ENCODE measurements around the gene INHBB.
A peak's percentile ranks its signal among the peaks of the same experiment; 100 is the strongest.

Gene INHBB

GRCh38 chr2:120341977-120342376 lies 4.0 kb upstream of the INHBB start:
- no peak overlapping the region for H3K4ac ChIP-seq (ENCODE audit: low read depth in 1 of 2, low read length in 2 of 2)
- no peak overlapping the region for H3K18ac ChIP-seq (ENCODE audit: low read depth in 1 of 2, low read length in 2 of 2)
- WGBS: 89% methylated on average over 7 of the region's 7 CpGs

GRCh38 chr2:120342446-120342845 lies 3.5 kb upstream of the INHBB start:
- WGBS: 44% methylated on average over 7 of the region's 7 CpGs

More at GRCh38 chr2:120341977-120342376, 4.0 kb upstream of the INHBB start:
- no peak for DNase-seq
- no peak overlapping the region for H3K23ac ChIP-seq (ENCODE audit: low read length in 2 of 2)
- H3K27ac ChIP-seq (ENCODE audit: low read length, poor library complexity, severe bottlenecking): no peak overlapping the region
- H3K27me3 ChIP-seq (ENCODE audit: control insufficient read depth in 1 of 2, insufficient read depth in 1 of 2, low read length in 2 of 2): peaks cover 67% of the 10 kb centered on the region in 2 experiments
- no peak overlapping the region for H4K8ac ChIP-seq (ENCODE audit: low read length)
- no peak overlapping the region for H2BK120ac ChIP-seq (ENCODE audit: low read depth, low read length)
- no peak overlapping the region for H2AFZ ChIP-seq (ENCODE audit: low read depth, low read length)
- H3K36me3 ChIP-seq (ENCODE audit: control insufficient read depth in 1 of 2, insufficient read depth in 2 of 2, low read depth in 1 of 2, low read length in 2 of 2): no peaks in the 10 kb centered on the region
- H2BK12ac ChIP-seq (ENCODE audit: low read length in 2 of 2): no peak overlapping the region
- no peak overlapping the region for H2AK5ac ChIP-seq (ENCODE audit: low read length, severe bottlenecking)
- no peaks in the 10 kb centered on the region for H3K9me3 ChIP-seq (ENCODE audit: control insufficient read depth, low read length)
- peaks cover 36% of the 10 kb centered on the region for H3K4me1 ChIP-seq (ENCODE audit: control insufficient read depth, insufficient read depth, low read depth, low read length)
- no peaks in the 10 kb centered on the region for H3K79me1 ChIP-seq (replicated peaks; ENCODE audit: low read length, poor library complexity, severe bottlenecking)
- H4K91ac ChIP-seq (ENCODE audit: low read length): no peak overlapping the region
- no peak overlapping the region for H2BK15ac ChIP-seq (ENCODE audit: low read depth, poor library complexity, severe bottlenecking)
- no peak overlapping the region for H3K9ac ChIP-seq (ENCODE audit: low read length)
- H2BK5ac ChIP-seq (ENCODE audit: low read depth, low read length, poor library complexity, severe bottlenecking): no peak overlapping the region
- H3K14ac ChIP-seq (ENCODE audit: low read length in 2 of 2): no peak overlapping the region
- no peak overlapping the region for H3K4me2 ChIP-seq (ENCODE audit: low read length, poor library complexity, severe bottlenecking)
- H3K4me3 ChIP-seq (ENCODE audit: insufficient read depth in 1 of 2, low read depth in 1 of 2, low read length in 2 of 2): no peak overlapping the region

GRCh38 chr2:120343100-120343432 lies 2.9 kb upstream of the INHBB start:
- Histone ChIP-seq H3K4me2 (ENCODE audit: low read length, poor library complexity, severe bottlenecking) (peak overlapping the region; percentile 37), H2AK5ac (ENCODE audit: low read length, severe bottlenecking) (no peak overlapping the region), H3K27ac (ENCODE audit: low read length, poor library complexity, severe bottlenecking) (no peak overlapping the region), H3K27me3 (ENCODE audit: control insufficient read depth in 1 of 2, insufficient read depth in 1 of 2, low read length in 2 of 2) (peaks cover 74 to 75% of the 10 kb centered on the region in 2 experiments), H3K36me3 (ENCODE audit: control insufficient read depth in 1 of 2, insufficient read depth in 2 of 2, low read depth in 1 of 2, low read length in 2 of 2) (no peaks in the 10 kb centered on the region), H3K9me3 (ENCODE audit: control insufficient read depth, low read length) (no peaks in the 10 kb centered on the region), H2BK5ac (ENCODE audit: low read depth, low read length, poor library complexity, severe bottlenecking) (no peak overlapping the region), H3K23ac (ENCODE audit: low read length in 2 of 2) (no peak overlapping the region), H3K9ac (ENCODE audit: low read length) (no peak overlapping the region), H3K4ac (ENCODE audit: low read depth in 1 of 2, low read length in 2 of 2) (no peak overlapping the region), H3K4me1 (ENCODE audit: control insufficient read depth, insufficient read depth, low read depth, low read length) (peaks cover 41% of the 10 kb centered on the region), H3K18ac (ENCODE audit: low read depth in 1 of 2, low read length in 2 of 2) (no peak overlapping the region), H2BK15ac (ENCODE audit: low read depth, poor library complexity, severe bottlenecking) (no peak overlapping the region), H3K79me1 (replicated peaks; ENCODE audit: low read length, poor library complexity, severe bottlenecking) (no peaks in the 10 kb centered on the region), H2BK120ac (ENCODE audit: low read depth, low read length) (no peak overlapping the region), H3K4me3 (ENCODE audit: insufficient read depth in 1 of 2, low read depth in 1 of 2, low read length in 2 of 2) (no peak overlapping the region), H4K91ac (ENCODE audit: low read length) (no peak overlapping the region), H2AFZ (ENCODE audit: low read depth, low read length) (no peak overlapping the region), H3K14ac (ENCODE audit: low read length in 2 of 2) (no peak overlapping the region), H2BK12ac (ENCODE audit: low read length in 2 of 2) (no peak overlapping the region), H4K8ac (ENCODE audit: low read length) (no peak overlapping the region)
- 61% methylated on average over 5 of the region's 5 CpGs for WGBS
- no peak for DNase-seq

More at GRCh38 chr2:120342446-120342845, 3.5 kb upstream of the INHBB start:
- H3K36me3 ChIP-seq (ENCODE audit: control insufficient read depth in 1 of 2, insufficient read depth in 2 of 2, low read depth in 1 of 2, low read length in 2 of 2): no peaks in the 10 kb centered on the region
- H3K18ac ChIP-seq (ENCODE audit: low read depth in 1 of 2, low read length in 2 of 2): no peak overlapping the region
- H3K4me1 ChIP-seq (ENCODE audit: control insufficient read depth, insufficient read depth, low read depth, low read length): peaks cover 40% of the 10 kb centered on the region
- no peaks in the 10 kb centered on the region for H3K9me3 ChIP-seq (ENCODE audit: control insufficient read depth, low read length)
- H2AFZ ChIP-seq (ENCODE audit: low read depth, low read length): no peak overlapping the region
- H2BK12ac ChIP-seq (ENCODE audit: low read length in 2 of 2): no peak overlapping the region
- no peak overlapping the region for H3K14ac ChIP-seq (ENCODE audit: low read length in 2 of 2)
- H2BK5ac ChIP-seq (ENCODE audit: low read depth, low read length, poor library complexity, severe bottlenecking): no peak overlapping the region
- H3K23ac ChIP-seq (ENCODE audit: low read length in 2 of 2): no peak overlapping the region
- H3K27me3 ChIP-seq (ENCODE audit: control insufficient read depth in 1 of 2, insufficient read depth in 1 of 2, low read length in 2 of 2): peaks cover 69% of the 10 kb centered on the region in 2 experiments
- no peak overlapping the region for H3K4me3 ChIP-seq (ENCODE audit: insufficient read depth in 1 of 2, low read depth in 1 of 2, low read length in 2 of 2)
- H2BK15ac ChIP-seq (ENCODE audit: low read depth, poor library complexity, severe bottlenecking): no peak overlapping the region
- no peaks in the 10 kb centered on the region for H3K79me1 ChIP-seq (replicated peaks; ENCODE audit: low read length, poor library complexity, severe bottlenecking)
- no peak overlapping the region for H4K91ac ChIP-seq (ENCODE audit: low read length)
- DNase-seq: no peak
- no peak overlapping the region for H3K4ac ChIP-seq (ENCODE audit: low read depth in 1 of 2, low read length in 2 of 2)
- no peak overlapping the region for H2AK5ac ChIP-seq (ENCODE audit: low read length, severe bottlenecking)
- H3K4me2 ChIP-seq (ENCODE audit: low read length, poor library complexity, severe bottlenecking): no peak overlapping the region
- H3K9ac ChIP-seq (ENCODE audit: low read length): no peak overlapping the region
- H4K8ac ChIP-seq (ENCODE audit: low read length): no peak overlapping the region
- no peak overlapping the region for H2BK120ac ChIP-seq (ENCODE audit: low read depth, low read length)
- no peak overlapping the region for H3K27ac ChIP-seq (ENCODE audit: low read length, poor library complexity, severe bottlenecking)

- no peak overlapping the region for H2BK5ac ChIP-seq (ENCODE audit: low read depth, low read length, poor library complexity, severe bottlenecking)
- no peaks in the 10 kb centered on the region for H3K9me3 ChIP-seq (ENCODE audit: control insufficient read depth, low read length)
- peaks cover 75 to 77% of the 10 kb centered on the region in 2 experiments for H3K27me3 ChIP-seq (ENCODE audit: control insufficient read depth in 1 of 2, insufficient read depth in 1 of 2, low read length in 2 of 2)
- H3K27ac ChIP-seq (ENCODE audit: low read length, poor library complexity, severe bottlenecking): no peak overlapping the region
- H3K36me3 ChIP-seq (ENCODE audit: control insufficient read depth in 1 of 2, insufficient read depth in 2 of 2, low read depth in 1 of 2, low read length in 2 of 2): no peaks in the 10 kb centered on the region
- no peak overlapping the region for H3K18ac ChIP-seq (ENCODE audit: low read depth in 1 of 2, low read length in 2 of 2)
- H2BK12ac ChIP-seq (ENCODE audit: low read length in 2 of 2): no peak overlapping the region
- DNase-seq: peak; percentile 68
- no peak overlapping the region for H2AK5ac ChIP-seq (ENCODE audit: low read length, severe bottlenecking)
- H2BK15ac ChIP-seq (ENCODE audit: low read depth, poor library complexity, severe bottlenecking): no peak overlapping the region
- no peak overlapping the region for H3K4ac ChIP-seq (ENCODE audit: low read depth in 1 of 2, low read length in 2 of 2)
- H3K4me1 ChIP-seq (ENCODE audit: control insufficient read depth, insufficient read depth, low read depth, low read length): peaks cover 41% of the 10 kb centered on the region
- no peak overlapping the region for H4K8ac ChIP-seq (ENCODE audit: low read length)
- no peak overlapping the region for H4K91ac ChIP-seq (ENCODE audit: low read length)
- WGBS: 9% methylated on average over 43 of the region's 43 CpGs
- H3K23ac ChIP-seq (ENCODE audit: low read length in 2 of 2): no peak overlapping the region
- no peak overlapping the region for H3K14ac ChIP-seq (ENCODE audit: low read length in 2 of 2)
- H3K9ac ChIP-seq (ENCODE audit: low read length): no peak overlapping the region
- H2AFZ ChIP-seq (ENCODE audit: low read depth, low read length): no peak overlapping the region
- H2BK120ac ChIP-seq (ENCODE audit: low read depth, low read length): no peak overlapping the region
- peak overlapping the region; percentile 37 for H3K4me2 ChIP-seq (ENCODE audit: low read length, poor library complexity, severe bottlenecking)
- H3K79me1 ChIP-seq (replicated peaks; ENCODE audit: low read length, poor library complexity, severe bottlenecking): no peaks in the 10 kb centered on the region
- H3K4me3 ChIP-seq (ENCODE audit: insufficient read depth in 1 of 2, low read depth in 1 of 2, low read length in 2 of 2): no peak overlapping the region
These were observed 2.4 kb upstream of the INHBB start for GRCh38 chr2:120343433-120344105.
